GM19023 (cell line): ENCODE results near the gene CYP4F3.
"Not testable (repeated sequence)": the region's sequence is repeated elsewhere in the genome, so short reads cannot be mapped to it uniquely, and the experiment has no call there.

Experiments
- ATAC-seq: cut with Tn5 transposase; IDR thresholded peaks from one replicate; pipeline ENCODE4 v1.9.1; 2021; ENCODE audit warnings: mild to moderate bottlenecking, moderate library complexity; ENCODE audit not compliant: unreplicated experiment

The CYP4F3 gene

GRCh38 chr19:15640294-15640903 is at the start of gene CYP4F3:
Gene CYP4F3, plus strand, starts transcription at chr19:15640897. Its CDS starts 519 bp downstream, at chr19:15641416.
- no peak for ATAC-seq

DNA sequence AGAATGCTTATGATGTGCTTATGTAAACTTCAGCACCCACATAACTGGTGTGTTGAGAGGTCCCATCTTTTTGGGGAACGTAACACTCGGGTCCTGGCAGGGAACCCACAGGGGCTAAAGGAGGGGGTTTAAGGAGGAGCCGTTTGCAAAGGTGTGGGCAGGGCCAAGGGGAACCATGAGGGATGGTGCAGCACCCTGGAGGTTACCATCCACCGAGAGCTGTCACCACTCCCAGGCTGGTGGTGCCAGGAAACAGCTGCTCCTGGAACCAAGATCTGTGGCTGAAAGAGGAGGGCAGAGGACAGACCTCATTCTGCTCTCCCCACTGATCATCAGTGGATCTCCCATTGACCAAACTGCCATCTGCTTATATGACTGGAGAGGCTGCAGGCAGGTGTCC is 48.9 kb upstream of the CYP4F3 start:
- no peak for ATAC-seq

- ATAC-seq: not testable (repeated sequence)
Observed at GRCh38 chr19:15592506-15592905, 48.2 kb upstream of the CYP4F3 start.

GRCh38 chr19:15593766-15594165 is 46.9 kb upstream of the CYP4F3 start:
- ATAC-seq: not testable (repeated sequence)

- no peak for ATAC-seq
Observed at GRCh38 chr19:15595069-15595468, 45.6 kb upstream of the CYP4F3 start.

DNA sequence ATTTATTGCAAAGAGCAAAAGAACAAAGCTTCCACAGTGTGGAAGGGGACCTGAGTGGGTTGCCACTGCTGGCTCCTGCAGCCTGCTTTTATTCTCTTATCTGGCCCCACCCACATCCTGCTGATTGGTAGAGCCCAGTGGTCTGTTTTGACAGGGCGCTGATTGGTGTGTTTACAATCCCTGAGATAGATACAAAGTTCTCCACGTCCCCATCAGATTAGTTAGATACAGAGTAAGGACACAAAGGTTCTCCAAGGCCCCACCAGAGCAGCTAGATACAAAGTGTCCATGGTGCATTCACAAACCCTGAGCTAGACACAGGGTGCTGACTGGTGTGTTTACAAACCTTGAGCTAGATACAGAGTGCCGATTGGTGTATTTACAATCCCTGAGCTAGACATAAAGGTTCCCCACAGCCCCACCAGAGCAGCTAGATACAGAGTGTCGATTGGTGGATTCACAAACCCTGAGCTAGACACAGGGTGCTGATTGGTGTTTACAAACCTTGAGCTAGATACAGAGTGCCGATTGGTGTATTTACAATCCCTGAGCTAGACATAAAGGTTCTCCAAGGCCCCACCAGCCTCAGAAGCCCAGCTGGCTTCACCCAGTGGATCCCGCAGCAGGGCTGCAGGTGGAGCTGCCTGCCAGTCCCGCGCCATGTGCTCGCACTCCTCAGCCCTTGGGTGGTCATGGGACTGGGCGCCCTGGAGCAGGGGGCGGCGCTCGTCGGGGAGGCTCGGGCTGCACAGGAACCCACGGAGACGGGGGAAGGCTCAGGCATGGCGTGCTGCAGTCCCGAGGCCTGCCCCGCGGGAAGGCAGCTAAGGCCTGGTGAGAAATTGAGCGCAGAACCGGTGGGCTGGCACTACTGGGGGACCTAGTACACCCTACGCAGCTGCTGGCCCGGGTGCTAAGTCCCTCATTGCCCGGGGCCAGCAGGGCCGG is 32.4 kb upstream of the CYP4F3 start:
- ATAC-seq: not testable (repeated sequence)

- ATAC-seq: no peak
Observed at GRCh38 chr19:15609261-15609660, 31.4 kb upstream of the CYP4F3 start.

DNA sequence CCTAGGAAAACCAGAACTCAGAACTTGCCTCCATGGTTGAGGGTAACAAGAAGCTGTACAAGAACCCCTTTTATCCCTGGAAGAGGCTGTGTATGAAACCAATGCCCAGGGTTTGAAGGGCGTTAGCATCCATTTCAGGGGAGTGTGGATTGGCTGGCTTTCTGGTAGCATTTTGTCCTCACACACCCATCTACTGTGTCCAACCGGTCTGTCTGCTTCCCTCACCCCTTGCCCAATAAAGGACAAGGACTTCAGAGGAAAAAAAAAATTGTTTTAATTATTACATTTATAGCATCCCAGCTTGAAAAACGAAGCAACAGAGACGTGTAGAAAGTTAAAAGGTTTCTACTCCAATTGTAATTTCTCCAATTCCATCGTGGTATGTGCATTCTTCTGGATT is 28.4 kb upstream of the CYP4F3 start:
- no peak for ATAC-seq

DNA sequence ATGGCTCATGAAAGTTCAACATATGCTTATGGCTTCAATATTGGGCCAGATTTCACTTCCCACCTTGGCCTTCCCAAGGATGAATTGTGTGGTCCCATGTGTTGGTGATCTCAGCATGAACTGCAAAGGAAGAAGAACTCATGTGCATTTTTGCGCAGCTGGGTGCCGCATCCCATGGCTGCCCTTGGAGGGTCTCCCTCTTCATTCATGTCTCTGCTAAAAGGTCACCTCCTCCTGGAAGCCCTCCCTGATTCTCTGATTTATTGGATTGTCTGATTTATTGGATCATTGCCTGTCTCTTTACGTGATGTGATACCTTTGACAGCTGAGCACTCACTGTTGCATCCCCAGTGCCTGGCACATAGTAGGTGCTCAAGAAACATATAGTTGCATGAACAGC is 27.4 kb upstream of the CYP4F3 start:
- ATAC-seq: no peak

DNA sequence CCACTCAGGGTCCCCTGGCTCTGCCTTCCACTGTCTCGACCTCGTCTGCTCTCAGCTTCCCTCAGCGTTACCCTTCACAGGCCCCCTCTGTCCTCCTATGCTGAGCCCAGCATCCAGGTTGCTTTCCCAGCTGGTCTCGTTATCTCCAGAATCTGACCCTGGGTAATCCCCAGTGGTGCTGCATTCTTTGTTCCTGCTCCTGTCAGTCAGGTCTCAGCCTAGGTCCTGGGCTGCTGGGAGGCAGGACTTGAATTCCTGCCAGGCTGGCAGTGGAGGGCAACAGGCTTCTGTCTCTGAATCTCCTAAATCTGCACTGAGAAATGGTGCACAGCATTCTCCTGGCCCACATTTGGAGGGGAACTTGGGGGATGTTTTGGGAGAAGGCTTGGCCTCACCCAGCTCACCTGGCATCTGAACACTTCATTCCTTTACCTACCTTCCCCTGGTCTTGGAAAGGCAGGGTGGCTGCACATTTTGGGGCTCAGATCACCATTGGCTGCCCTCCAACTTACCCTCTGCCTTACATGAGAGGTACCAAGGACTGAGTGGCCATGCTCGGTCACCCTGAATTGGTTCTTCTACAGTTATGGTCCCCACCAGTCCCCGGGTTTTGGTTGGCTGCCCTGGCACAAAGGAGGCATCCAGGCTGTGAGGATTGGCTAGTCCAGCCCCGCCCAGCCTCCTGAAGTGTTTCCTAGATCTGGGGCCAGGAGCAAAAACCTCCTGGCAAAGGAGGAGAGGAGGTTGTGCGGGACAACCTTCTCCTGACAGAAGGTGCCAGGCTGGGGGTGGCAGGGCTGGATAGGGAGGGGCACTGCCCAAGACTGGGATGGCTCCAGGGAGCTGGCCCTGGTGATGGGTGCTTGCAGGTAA is 26.0 kb upstream of the CYP4F3 start, which contains the start of gene CYP4F8:
Gene CYP4F8, plus strand, starts transcription at position 712 of the 873 bp plus-strand sequence. CDS start 399 bp downstream, outside the sequence.
- no peak for ATAC-seq

- ATAC-seq: no peak
Observed at GRCh38 chr19:15615526-15615925, 25.2 kb upstream of the CYP4F3 start.

GRCh38 chr19:15616183-15616582 is 24.5 kb upstream of the CYP4F3 start:
- no peak for ATAC-seq

- ATAC-seq: no peak
Observed at GRCh38 chr19:15616627-15617270, 23.9 kb upstream of the CYP4F3 start.

DNA sequence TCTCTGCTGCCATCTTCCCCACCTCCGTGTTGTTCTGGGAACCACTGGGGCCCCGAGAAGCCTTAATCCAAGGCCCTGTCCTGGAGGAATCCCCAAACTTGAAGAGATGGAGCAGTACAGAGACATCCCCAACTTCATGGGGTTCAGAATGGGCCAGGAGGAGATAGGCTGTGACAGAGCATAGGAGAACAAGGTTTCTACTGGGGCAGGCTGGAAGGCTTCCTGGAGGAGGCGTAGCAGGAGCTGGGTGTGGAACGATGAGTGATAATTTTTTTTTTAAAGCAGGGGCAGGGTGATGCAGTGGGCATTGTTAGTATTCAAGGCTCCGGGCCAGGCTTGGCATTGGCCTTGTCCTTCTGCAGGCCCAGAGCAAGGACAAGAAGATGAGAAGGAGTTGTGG is 22.4 kb upstream of the CYP4F3 start:
- no peak for ATAC-seq

GRCh38 chr19:15621801-15622200 is 18.9 kb upstream of the CYP4F3 start:
- ATAC-seq: no peak

- no peak for ATAC-seq
Observed at GRCh38 chr19:15622991-15623390, 17.7 kb upstream of the CYP4F3 start.

GRCh38 chr19:15623711-15624318 is 16.9 kb upstream of the CYP4F3 start:
- no peak for ATAC-seq

- ATAC-seq: no peak
Observed at GRCh38 chr19:15628236-15629002, 12.3 kb upstream of the CYP4F3 start.
